H9 (cell line): ENCODE results near the gene CSHL1. TPM values are rescaled to one million over a fixed set of nuclear protein-coding genes. Genes with fewer than 3 reads are reported as not detected.
A peak's percentile ranks its signal among the peaks of the same experiment; 100 is the strongest.

ENCODE experiments used
- DNase-seq: peaks from one replicate; pipeline ENCODE4 v3.0.0-alpha.2; 2017
- H2AFZ ChIP-seq: one replicate; pipeline ENCODE4 v1.6.1; 2013; ENCODE audit warnings: mild to moderate bottlenecking, low read length, control low read depth, moderate library complexity
- H2AK5ac ChIP-seq: 2 replicates; pipeline ENCODE4 v1.6.1; 2013; ENCODE audit warnings: low read length, control low read depth, mixed read lengths; ENCODE audit not compliant: insufficient read length
- H2BK120ac ChIP-seq: one replicate; pipeline ENCODE4 v1.6.1; 2013; ENCODE audit warnings: low read depth, mild to moderate bottlenecking, low read length, control low read depth, inconsistent platforms; ENCODE audit not compliant: poor library complexity, severe bottlenecking
- H2BK12ac ChIP-seq: 2 replicates; pipeline ENCODE4 v1.6.1; 2013; ENCODE audit warnings: low read length, control low read depth, mixed read lengths, low read depth; ENCODE audit not compliant: insufficient read length
- H2BK15ac ChIP-seq: 2 replicates; pipeline ENCODE4 v1.6.1; 2013; ENCODE audit warnings: low read depth, low read length, control low read depth
- H2BK20ac ChIP-seq: one replicate; pipeline ENCODE4 v1.6.1; 2013; ENCODE audit warnings: low read depth, mild to moderate bottlenecking, low read length, control low read depth, inconsistent platforms; ENCODE audit not compliant: poor library complexity, severe bottlenecking
- H2BK5ac ChIP-seq: 2 replicates; pipeline ENCODE4 v1.6.1; 2013; ENCODE audit warnings: low read length, control low read depth, mixed read lengths; ENCODE audit not compliant: insufficient read length
- H3K14ac ChIP-seq: 2 replicates; pipeline ENCODE4 v1.6.1; 2013; ENCODE audit warnings: low read length, control low read depth; ENCODE audit not compliant: insufficient read depth
- H3K18ac ChIP-seq: 2 replicates; pipeline ENCODE4 v1.6.1; 2013; ENCODE audit warnings: low read depth, mild to moderate bottlenecking, mixed read lengths, low read length, control low read depth; ENCODE audit not compliant: insufficient read length
- H3K23ac ChIP-seq: 2 replicates; pipeline ENCODE4 v1.6.1; 2013; ENCODE audit warnings: low read length, control low read depth, mixed read lengths, low read depth; ENCODE audit not compliant: insufficient read length
- H3K23me2 ChIP-seq: 2 replicates; pipeline ENCODE4 v1.6.1; 2013; ENCODE audit warnings: low read depth, mild to moderate bottlenecking, mixed read lengths, low read length, control low read depth; ENCODE audit not compliant: insufficient read length, poor library complexity, severe bottlenecking
- H3K27ac ChIP-seq: 2 replicates; pipeline ENCODE4 v1.5.1; 2013; ENCODE audit warnings: low read length, control low read depth, mixed read lengths, low read depth; ENCODE audit not compliant: insufficient read length
- H3K27me3 ChIP-seq: 2 replicates; pipeline ENCODE4 v1.6.1; 2013; ENCODE audit warnings: low read length, control low read depth, inconsistent platforms; ENCODE audit not compliant: insufficient read depth
- H3K4ac ChIP-seq: 2 replicates; pipeline ENCODE4 v1.6.1; 2013; ENCODE audit warnings: low read depth, mild to moderate bottlenecking, control low read depth, inconsistent platforms, low read length, moderate library complexity
- H3K4me1 ChIP-seq: 2 replicates; pipeline ENCODE4 v1.6.1; 2013; ENCODE audit warnings: low read length, control low read depth, inconsistent platforms; ENCODE audit not compliant: insufficient read depth
- H3K4me2 ChIP-seq: 2 replicates; pipeline ENCODE4 v1.6.1; 2013; ENCODE audit warnings: low read length, control low read depth, mixed read lengths; ENCODE audit not compliant: insufficient read length, insufficient read depth
- H3K56ac ChIP-seq: 2 replicates; pipeline ENCODE4 v1.6.1; 2013; ENCODE audit warnings: low read depth, mild to moderate bottlenecking, mixed read lengths, low read length, control low read depth; ENCODE audit not compliant: insufficient read length
- H3K79me1 ChIP-seq: 2 replicates; pipeline ENCODE4 v1.6.1; 2013; ENCODE audit warnings: low read depth, mild to moderate bottlenecking, moderate library complexity, low read length, control low read depth, inconsistent platforms; ENCODE audit not compliant: insufficient read depth, poor library complexity, severe bottlenecking
- H3K79me2 ChIP-seq: 2 replicates; pipeline ENCODE4 v1.6.1; 2013; ENCODE audit warnings: low read length, control low read depth, inconsistent platforms; ENCODE audit not compliant: insufficient read depth
- H3K9ac ChIP-seq: 2 replicates; pipeline ENCODE4 v1.6.1; 2013; ENCODE audit warnings: low read length, control low read depth, mixed read lengths; ENCODE audit not compliant: insufficient read length; ENCODE audit errors: extremely low read depth
- H3K9me3 ChIP-seq: one replicate; pipeline ENCODE4 v1.6.1; 2013; ENCODE audit warnings: low read depth, low read length, inconsistent platforms; ENCODE audit not compliant: control insufficient read depth
- H3T11ph ChIP-seq: one replicate; pipeline ENCODE4 v1.6.1; 2013; ENCODE audit warnings: mild to moderate bottlenecking, low read length, control low read depth, inconsistent platforms
- H4K20me1 ChIP-seq: one replicate; pipeline ENCODE4 v1.6.1; 2013; ENCODE audit not compliant: control insufficient read depth, insufficient read length, insufficient read depth
- H4K5ac ChIP-seq: 2 replicates; pipeline ENCODE4 v1.6.1; 2013; ENCODE audit warnings: low read depth, mild to moderate bottlenecking, mixed read lengths, low read length, control low read depth; ENCODE audit not compliant: insufficient read length
- H4K8ac ChIP-seq: replicated peaks from 2 replicates; pipeline ENCODE4 v1.6.1; 2013; ENCODE audit warnings: low read length, control low read depth, mixed read lengths, low read depth; ENCODE audit not compliant: insufficient read length
- H4K91ac ChIP-seq: 2 replicates; pipeline ENCODE4 v1.6.1; 2013; ENCODE audit warnings: low read depth, mild to moderate bottlenecking, moderate library complexity, mixed read lengths, low read length, control low read depth; ENCODE audit not compliant: insufficient read length
- H3K27ac Mint-ChIP-seq, 3 experiments: 2 replicates in 2 of 3; 3 replicates in 1 of 3; pipeline ENCODE4 v1.8.0; 2020 to 2021; ENCODE audit warnings: mixed read lengths in 3 of 3, mild to moderate bottlenecking in 1 of 3, moderate library complexity in 1 of 3
- H3K27me3 Mint-ChIP-seq: 2 replicates; pipeline ENCODE4 v1.8.0; 2021; ENCODE audit warnings: low read depth, mild to moderate bottlenecking, moderate library complexity, mixed read lengths
- H3K36me3 Mint-ChIP-seq, 3 experiments: 2 replicates in 2 of 3; 3 replicates in 1 of 3; pipeline ENCODE4 v1.8.0; 2020 to 2021; ENCODE audit warnings: low read depth in 3 of 3, mixed read lengths in 3 of 3; ENCODE audit not compliant: insufficient read depth in 1 of 3
- H3K4me1 Mint-ChIP-seq, 2 experiments: 2 replicates each; pipeline ENCODE4 v1.8.0; 2020; ENCODE audit warnings: mixed read lengths in 2 of 2
- H3K4me3 Mint-ChIP-seq, 2 experiments: 2 replicates in 1 of 2; 3 replicates in 1 of 2; pipeline ENCODE4 v1.8.0; 2020 to 2021; ENCODE audit warnings: mild to moderate bottlenecking in 2 of 2, mixed read lengths in 2 of 2, moderate library complexity in 1 of 2
- H3K9me3 Mint-ChIP-seq, 2 experiments: 2 replicates in 1 of 2; 3 replicates in 1 of 2; pipeline ENCODE4 v1.8.0; 2020; ENCODE audit warnings: mild to moderate bottlenecking in 2 of 2, mixed read lengths in 2 of 2, moderate library complexity in 1 of 2
- CTCF ChIP-seq: fragments of 200-600 bp; sonication (generic); conservative IDR thresholded peaks from 3 replicates; pipeline ENCODE4 v1.8.0; 2021; ENCODE audit warnings: antibody characterized with exemption, mild to moderate bottlenecking
- WGBS: extraction: QIAGEN DNeasy Blood & Tissue Kit; methylation state at CpG from one replicate; pipeline ENCODE4 v1.1.7; 2013; ENCODE audit warnings: missing lambda C conversion rate, low lambda C conversion rate, mixed read lengths; ENCODE audit not compliant: insufficient read length; ENCODE audit errors: extremely low coverage; 5-methylcytosine and 5-hydroxymethylcytosine counted together
- total RNA-seq: library from RNA; stranded (reverse); gene quantifications from 2 replicates; pipeline ENCODE4 v1.2.1, GENCODE V29; 2021

The CSHL1 gene
- total RNA-seq, 1 experiment from 2014 or later, result not detected

DNA sequence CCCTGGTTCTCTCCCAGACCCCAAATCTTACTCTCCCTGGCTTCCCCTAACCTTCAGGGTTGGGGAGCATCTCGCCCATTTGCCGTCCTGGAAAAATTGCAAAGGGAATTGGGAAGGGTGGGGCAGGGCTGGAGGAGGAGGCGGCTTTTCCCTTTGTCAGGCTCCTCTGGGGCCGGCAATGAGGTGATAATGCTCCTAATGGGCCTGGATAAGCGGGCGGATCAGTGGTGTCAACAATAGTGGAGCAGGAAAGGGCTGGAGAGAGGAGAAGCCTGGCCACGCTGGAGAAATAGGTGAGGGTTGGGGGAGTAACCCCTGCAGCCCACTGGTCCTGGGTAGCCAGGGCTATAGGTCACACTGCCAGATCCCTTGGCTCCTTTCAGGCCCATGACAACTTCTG is 49.4 kb upstream of the CSHL1 start:
- no peak overlapping the region for H2AK5ac ChIP-seq
- H3K4me1 ChIP-seq, result no peaks in the 10 kb centered on the region
- H3K27ac ChIP-seq, result no peak overlapping the region
- H4K5ac ChIP-seq, result no peak overlapping the region
- no peak overlapping the region for H3K9ac ChIP-seq
- H2BK12ac ChIP-seq, result no peak overlapping the region
- peaks cover 2 to 8% (median 4%) of the 10 kb centered on the region in 3 experiments; a peak in 3 of 7 replicates for H3K36me3 Mint-ChIP-seq
- H3K9me3 ChIP-seq, result no peaks in the 10 kb centered on the region
- no peak overlapping the region for H3K14ac ChIP-seq
- peaks cover 21 to 26% of the 10 kb centered on the region in 2 experiments for H3K4me1 Mint-ChIP-seq
- H3K4me2 ChIP-seq, result peak overlapping the region; percentile 80
- no peak overlapping the region for H3T11ph ChIP-seq
- H3K27me3 ChIP-seq, result no peaks in the 10 kb centered on the region
- no peak overlapping the region for H3K56ac ChIP-seq
- H3K23ac ChIP-seq, result no peak overlapping the region
- H3K79me2 ChIP-seq, result no peaks in the 10 kb centered on the region
- H3K79me1 ChIP-seq, result no peaks in the 10 kb centered on the region
- H2AFZ ChIP-seq, result no peak overlapping the region
- no peak for TF ChIP-seq CTCF
- no peaks in the 10 kb centered on the region for H4K20me1 ChIP-seq
- DNase-seq, result peak; percentile 68
- no CpG with 5 or more reads among the region's 7 CpGs for WGBS
- H3K18ac ChIP-seq, result no peak overlapping the region
- H2BK15ac ChIP-seq, result no peak overlapping the region
- H4K8ac ChIP-seq, result no peak overlapping the region
- no peaks in the 10 kb centered on the region; a peak in 1 of 5 replicates for H3K9me3 Mint-ChIP-seq
- peaks cover 7% of the 10 kb centered on the region for H3K23me2 ChIP-seq
- H2BK5ac ChIP-seq, result no peak overlapping the region
- H3K4me3 Mint-ChIP-seq, result peak overlapping the region; percentile 73 to 82
- H3K4ac ChIP-seq, result no peak overlapping the region
- H4K91ac ChIP-seq, result no peak overlapping the region
- H3K27me3 Mint-ChIP-seq, result peaks cover 4% of the 10 kb centered on the region
- H2BK120ac ChIP-seq, result no peak overlapping the region
- peak overlapping the region in 2 of 3 experiments; percentile 49 to 92; a peak in 2 of 7 replicates for H3K27ac Mint-ChIP-seq
- H2BK20ac ChIP-seq, result no peak overlapping the region
